IPS-11a (cell line): ENCODE measurements around the gene ZBTB40.

Experiments used
- H3K4me3 ChIP-seq: one replicate; pipeline ENCODE4 v1.5.1; 2013; ENCODE audit warnings: low read depth, low read length, control low read depth

Gene ZBTB40

GRCh38 chr1:22529901-22530621 is 78.4 kb downstream of the ZBTB40 start:
- no peak overlapping the region for H3K4me3 ChIP-seq

GRCh38 chr1:22530715-22531114 is 79.1 kb downstream of the ZBTB40 start:
- no peak overlapping the region for H3K4me3 ChIP-seq

GRCh38 chr1:22531251-22531650 is 79.6 kb downstream of the ZBTB40 start:
- H3K4me3 ChIP-seq, result no peak overlapping the region

- no peak overlapping the region for H3K4me3 ChIP-seq
Measured at GRCh38 chr1:22533244-22533895, 81.7 kb downstream of the ZBTB40 start.

GRCh38 chr1:22534951-22535350 is 83.3 kb downstream of the ZBTB40 start:
- H3K4me3 ChIP-seq, result no peak overlapping the region

- no peak overlapping the region for H3K4me3 ChIP-seq
Measured at GRCh38 chr1:22535399-22535798, 83.7 kb downstream of the ZBTB40 start.

- H3K4me3 ChIP-seq, result no peak overlapping the region
Measured at GRCh38 chr1:22536506-22536905, 84.9 kb downstream of the ZBTB40 start.

GRCh38 chr1:22537441-22538139 is 85.9 kb downstream of the ZBTB40 start:
- H3K4me3 ChIP-seq, result no peak overlapping the region

GRCh38 chr1:22539510-22540118 is 88.0 kb downstream of the ZBTB40 start:
- H3K4me3 ChIP-seq, result no peak overlapping the region

- no peak overlapping the region for H3K4me3 ChIP-seq
Measured at GRCh38 chr1:22540337-22540736, 88.7 kb downstream of the ZBTB40 start.

- no peak overlapping the region for H3K4me3 ChIP-seq
Measured at GRCh38 chr1:22542886-22543285, 91.2 kb downstream of the ZBTB40 start.

GRCh38 chr1:22543679-22544078 is 92.0 kb downstream of the ZBTB40 start:
- H3K4me3 ChIP-seq, result no peak overlapping the region

GRCh38 chr1:22544606-22545005 is 93.0 kb downstream of the ZBTB40 start:
- H3K4me3 ChIP-seq, result no peak overlapping the region

GRCh38 chr1:22545141-22545540 is 93.5 kb downstream of the ZBTB40 start:
- H3K4me3 ChIP-seq, result no peak overlapping the region

- no peak overlapping the region for H3K4me3 ChIP-seq
Measured at GRCh38 chr1:22547186-22547817, 95.7 kb downstream of the ZBTB40 start.

- H3K4me3 ChIP-seq, result no peak overlapping the region
Measured at GRCh38 chr1:22547818-22548462, 96.3 kb downstream of the ZBTB40 start.

GRCh38 chr1:22550021-22550420 is 98.4 kb downstream of the ZBTB40 start:
- H3K4me3 ChIP-seq, result no peak overlapping the region

- H3K4me3 ChIP-seq, result no peak overlapping the region
Measured at GRCh38 chr1:22551591-22551990, 99.9 kb downstream of the ZBTB40 start.

- H3K4me3 ChIP-seq, result no peak overlapping the region
Measured at GRCh38 chr1:22552021-22552420, 100.4 kb downstream of the ZBTB40 start.

GRCh38 chr1:22553104-22553880 is 101.6 kb downstream of the ZBTB40 start:
- H3K4me3 ChIP-seq, result no peak overlapping the region
